Measurements from ENCODE around the gene CDH16. TPM values are rescaled to one million over a fixed set of nuclear protein-coding genes. Genes with fewer than 3 reads are reported as not detected.

The CDH16 gene
- total RNA-seq, 1 donor from 2014 or later, result not detected

- Mint-ChIP-seq H3K4me1 (ENCODE audit: low read depth, unreplicated experiment) (peaks cover 24% of the 10 kb centered on the region), H3K36me3 (ENCODE audit: low read depth, unreplicated experiment) (no peaks in the 10 kb centered on the region), H3K27ac (ENCODE audit: unreplicated experiment) (peak overlapping the region; percentile 50), H3K27me3 (ENCODE audit: low read depth, unreplicated experiment) (peaks cover 3% of the 10 kb centered on the region), H3K4me3 (ENCODE audit: unreplicated experiment) (no peak overlapping the region), H3K9me3 (ENCODE audit: unreplicated experiment) (no peaks in the 10 kb centered on the region)
- peak; percentile 58 for DNase-seq (ENCODE audit: low read depth)
- Histone ChIP-seq H4K20me1 (ENCODE audit: insufficient read depth, low read length) (no peaks in the 10 kb centered on the region), H2AFZ (ENCODE audit: low read depth, low read length) (no peak overlapping the region), H3K9ac (ENCODE audit: low read length) (no peak overlapping the region), H3K4me1 (ENCODE audit: insufficient read depth, low read length) (peaks cover 23% of the 10 kb centered on the region), H3K4me3 (ENCODE audit: insufficient read depth, low read depth, low read length) (no peak overlapping the region), H3K9me3 (ENCODE audit: insufficient read depth, low read depth, low read length) (no peaks in the 10 kb centered on the region), H3K27me3 (ENCODE audit: insufficient read depth, low read length) (no peaks in the 10 kb centered on the region), H3K4me2 (ENCODE audit: low read length) (peak overlapping the region; percentile 67), H3K36me3 (ENCODE audit: insufficient read depth, low read length) (no peaks in the 10 kb centered on the region), H3K27ac (ENCODE audit: low read depth, low read length) (peak overlapping the region; percentile 12), H3K79me2 (ENCODE audit: insufficient read depth, low read length) (no peaks in the 10 kb centered on the region)
- no peak for FAIRE-seq
- TF ChIP-seq CTCF (IDR thresholded peaks at IDR 0.05; ENCODE audit: insufficient read depth, low read depth, low read length) (no peak), EZH2 (IDR thresholded peaks at IDR 0.05; ENCODE audit: insufficient read depth, low read length) (no peak)
These were observed 44.5 kb downstream of the CDH16 start for GRCh38 chr16:66874079-66874775.

GRCh38 chr16:66873685-66874055 is 45.0 kb downstream of the CDH16 start:
- Histone ChIP-seq H3K9me3 (ENCODE audit: insufficient read depth, low read depth, low read length) (no peaks in the 10 kb centered on the region), H3K36me3 (ENCODE audit: insufficient read depth, low read length) (no peaks in the 10 kb centered on the region), H3K27me3 (ENCODE audit: insufficient read depth, low read length) (no peaks in the 10 kb centered on the region), H3K4me2 (ENCODE audit: low read length) (no peak overlapping the region), H3K27ac (ENCODE audit: low read depth, low read length) (no peak overlapping the region), H3K4me3 (ENCODE audit: insufficient read depth, low read depth, low read length) (no peak overlapping the region), H2AFZ (ENCODE audit: low read depth, low read length) (no peak overlapping the region), H3K79me2 (ENCODE audit: insufficient read depth, low read length) (no peaks in the 10 kb centered on the region), H4K20me1 (ENCODE audit: insufficient read depth, low read length) (no peaks in the 10 kb centered on the region), H3K9ac (ENCODE audit: low read length) (no peak overlapping the region), H3K4me1 (ENCODE audit: insufficient read depth, low read length) (peaks cover 23% of the 10 kb centered on the region)
- Mint-ChIP-seq H3K4me1 (ENCODE audit: low read depth, unreplicated experiment) (peaks cover 23% of the 10 kb centered on the region), H3K36me3 (ENCODE audit: low read depth, unreplicated experiment) (no peaks in the 10 kb centered on the region), H3K9me3 (ENCODE audit: unreplicated experiment) (no peaks in the 10 kb centered on the region), H3K4me3 (ENCODE audit: unreplicated experiment) (no peak overlapping the region), H3K27me3 (ENCODE audit: low read depth, unreplicated experiment) (peaks cover 3% of the 10 kb centered on the region), H3K27ac (ENCODE audit: unreplicated experiment) (no peak overlapping the region)
- TF ChIP-seq CTCF (IDR thresholded peaks at IDR 0.05; ENCODE audit: insufficient read depth, low read depth, low read length), result no peak
- TF ChIP-seq EZH2 (IDR thresholded peaks at IDR 0.05; ENCODE audit: insufficient read depth, low read length), result no peak
- FAIRE-seq (no peak), DNase-seq (ENCODE audit: low read depth) (no peak)
